ENCODE measurements around the gene FLAD1. TPM values are rescaled to one million over a fixed set of nuclear protein-coding genes. Genes with fewer than 3 reads are reported as not detected.

FLAD1 gene
- total RNA-seq, 1 donor from 2014 or later: 60.2 TPM

GRCh38 chr1:155008015-155008941 lies 25.1 kb downstream of the FLAD1 start:
- H3K36me3 Mint-ChIP-seq (ENCODE audit: low read depth): peaks cover 57% of the 10 kb centered on the region
- peaks cover 46% of the 10 kb centered on the region for H3K4me1 Mint-ChIP-seq (ENCODE audit: low read depth)
- peak; percentile 63 for DNase-seq (ENCODE audit: low spot score)
- H3K4me3 Mint-ChIP-seq (ENCODE audit: low read depth): peak overlapping the region; percentile 96
- intact Hi-C loops (cut with micrococcal nuclease): loop anchor here (1.0 to 10.0 kb wide), 3 partner anchors 9 to 53 kb away; partner anchors contain the start of genes CKS1B and PBXIP1
- peak overlapping the region; percentile 92 for H3K27ac Mint-ChIP-seq
- H3K9me3 Mint-ChIP-seq: no peaks in the 10 kb centered on the region
- no peaks in the 10 kb centered on the region for H3K27me3 Mint-ChIP-seq (ENCODE audit: low read depth)

- no peak for DNase-seq (ENCODE audit: low spot score)
- H3K4me3 Mint-ChIP-seq (ENCODE audit: low read depth): peak overlapping the region; percentile 96
- peaks cover 51% of the 10 kb centered on the region for H3K4me1 Mint-ChIP-seq (ENCODE audit: low read depth)
- H3K27ac Mint-ChIP-seq: peak overlapping the region; percentile 92
- H3K36me3 Mint-ChIP-seq (ENCODE audit: low read depth): peaks cover 59% of the 10 kb centered on the region
- no peaks in the 10 kb centered on the region for H3K9me3 Mint-ChIP-seq
- no peaks in the 10 kb centered on the region for H3K27me3 Mint-ChIP-seq (ENCODE audit: low read depth)
- intact Hi-C loops (cut with micrococcal nuclease): loop anchor here (1.0 to 10.0 kb wide), 3 partner anchors 8 to 54 kb away; partner anchors contain the start of genes CKS1B and PBXIP1
These were observed 26.1 kb downstream of the FLAD1 start for GRCh38 chr1:155009221-155009711.

- H3K27ac Mint-ChIP-seq: peak overlapping the region; percentile 92
- no peaks in the 10 kb centered on the region for H3K9me3 Mint-ChIP-seq
- intact Hi-C loops (cut with micrococcal nuclease): loop anchor here (1.0 to 10.0 kb wide), 3 partner anchors 8 to 55 kb away; partner anchors contain the start of genes CKS1B and PBXIP1
- H3K4me3 Mint-ChIP-seq (ENCODE audit: low read depth): peak overlapping the region; percentile 96
- peaks cover 61% of the 10 kb centered on the region for H3K36me3 Mint-ChIP-seq (ENCODE audit: low read depth)
- DNase-seq (ENCODE audit: low spot score): no peak
- H3K4me1 Mint-ChIP-seq (ENCODE audit: low read depth): peaks cover 47% of the 10 kb centered on the region
- H3K27me3 Mint-ChIP-seq (ENCODE audit: low read depth): no peaks in the 10 kb centered on the region
These were observed 26.6 kb downstream of the FLAD1 start for GRCh38 chr1:155009742-155010141.

GRCh38 chr1:155010211-155010918 lies 27.2 kb downstream of the FLAD1 start:
- H3K4me1 Mint-ChIP-seq (ENCODE audit: low read depth): peaks cover 44% of the 10 kb centered on the region
- no peaks in the 10 kb centered on the region for H3K27me3 Mint-ChIP-seq (ENCODE audit: low read depth)
- intact Hi-C loops (cut with micrococcal nuclease): no loop called here
- no peaks in the 10 kb centered on the region for H3K9me3 Mint-ChIP-seq
- H3K4me3 Mint-ChIP-seq (ENCODE audit: low read depth): peak overlapping the region; percentile 96
- peaks cover 65% of the 10 kb centered on the region for H3K36me3 Mint-ChIP-seq (ENCODE audit: low read depth)
- peak overlapping the region; percentile 92 for H3K27ac Mint-ChIP-seq
- DNase-seq (ENCODE audit: low spot score): no peak

- H3K4me3 Mint-ChIP-seq (ENCODE audit: low read depth): peak overlapping the region; percentile 96
- no peaks in the 10 kb centered on the region for H3K27me3 Mint-ChIP-seq (ENCODE audit: low read depth)
- peaks cover 71% of the 10 kb centered on the region for H3K36me3 Mint-ChIP-seq (ENCODE audit: low read depth)
- no peaks in the 10 kb centered on the region for H3K9me3 Mint-ChIP-seq
- DNase-seq (ENCODE audit: low spot score): no peak
- peaks cover 46% of the 10 kb centered on the region for H3K4me1 Mint-ChIP-seq (ENCODE audit: low read depth)
- intact Hi-C loops (cut with micrococcal nuclease): no loop called here
- H3K27ac Mint-ChIP-seq: peak overlapping the region; percentile 55
These were observed 27.9 kb downstream of the FLAD1 start for GRCh38 chr1:155011004-155011416.

- peak overlapping the region; percentile 96 for H3K4me3 Mint-ChIP-seq (ENCODE audit: low read depth)
- intact Hi-C loops (cut with micrococcal nuclease): no loop called here
These were observed 28.4 kb downstream of the FLAD1 start for GRCh38 chr1:155011437-155012025.

GRCh38 chr1:155012026-155012546 lies 28.9 kb downstream of the FLAD1 start:
- Mint-ChIP-seq H3K36me3 (ENCODE audit: low read depth) (peaks cover 77% of the 10 kb centered on the region), H3K4me1 (ENCODE audit: low read depth) (peaks cover 46% of the 10 kb centered on the region), H3K27ac (peak overlapping the region; percentile 86), H3K4me3 (ENCODE audit: low read depth) (peak overlapping the region; percentile 96), H3K27me3 (ENCODE audit: low read depth) (no peaks in the 10 kb centered on the region), H3K9me3 (no peaks in the 10 kb centered on the region)
- no peak for DNase-seq (ENCODE audit: low spot score)
- intact Hi-C loops (cut with micrococcal nuclease): no loop called here

More at GRCh38 chr1:155011437-155012025, 28.4 kb downstream of the FLAD1 start:
- Mint-ChIP-seq H3K27me3 (ENCODE audit: low read depth) (no peaks in the 10 kb centered on the region), H3K9me3 (no peaks in the 10 kb centered on the region), H3K4me1 (ENCODE audit: low read depth) (peaks cover 46% of the 10 kb centered on the region), H3K36me3 (ENCODE audit: low read depth) (peaks cover 72% of the 10 kb centered on the region), H3K27ac (peak overlapping the region; percentile 86)
- DNase-seq (ENCODE audit: low spot score): no peak

GRCh38 chr1:155012776-155013602 lies 29.8 kb downstream of the FLAD1 start:
- H3K9me3 Mint-ChIP-seq: no peaks in the 10 kb centered on the region
- H3K36me3 Mint-ChIP-seq (ENCODE audit: low read depth): peaks cover 82% of the 10 kb centered on the region
- intact Hi-C loops (cut with micrococcal nuclease): no loop called here

GRCh38 chr1:155013632-155014031 lies 30.5 kb downstream of the FLAD1 start:
- intact Hi-C loops (cut with micrococcal nuclease): no loop called here
- DNase-seq (ENCODE audit: low spot score): no peak
- no peaks in the 10 kb centered on the region for H3K27me3 Mint-ChIP-seq (ENCODE audit: low read depth)
- H3K9me3 Mint-ChIP-seq: no peaks in the 10 kb centered on the region
- H3K27ac Mint-ChIP-seq: peak overlapping the region; percentile 86
- peaks cover 86% of the 10 kb centered on the region for H3K36me3 Mint-ChIP-seq (ENCODE audit: low read depth)
- H3K4me1 Mint-ChIP-seq (ENCODE audit: low read depth): peaks cover 47% of the 10 kb centered on the region
- H3K4me3 Mint-ChIP-seq (ENCODE audit: low read depth): peak overlapping the region; percentile 96

More at GRCh38 chr1:155012776-155013602, 29.8 kb downstream of the FLAD1 start:
- H3K4me1 Mint-ChIP-seq (ENCODE audit: low read depth): peaks cover 50% of the 10 kb centered on the region
- no peak for DNase-seq (ENCODE audit: low spot score)
- H3K27ac Mint-ChIP-seq: peak overlapping the region; percentile 86
- H3K27me3 Mint-ChIP-seq (ENCODE audit: low read depth): no peaks in the 10 kb centered on the region
- H3K4me3 Mint-ChIP-seq (ENCODE audit: low read depth): peak overlapping the region; percentile 96

GRCh38 chr1:155014709-155015508 lies 31.8 kb downstream of the FLAD1 start:
- H3K9me3 Mint-ChIP-seq: no peaks in the 10 kb centered on the region
- H3K27me3 Mint-ChIP-seq (ENCODE audit: low read depth): no peaks in the 10 kb centered on the region
- intact Hi-C loops (cut with micrococcal nuclease): no loop called here
- DNase-seq (ENCODE audit: low spot score): no peak
- no peak overlapping the region for H3K27ac Mint-ChIP-seq
- H3K36me3 Mint-ChIP-seq (ENCODE audit: low read depth): peaks cover 86% of the 10 kb centered on the region
- H3K4me3 Mint-ChIP-seq (ENCODE audit: low read depth): no peak overlapping the region
- H3K4me1 Mint-ChIP-seq (ENCODE audit: low read depth): peaks cover 54% of the 10 kb centered on the region

Data from activated T-helper 2 cell treated with anti-CD3 and anti-CD28 coated beads, Interferon-gamma antibody, Interleukin-2, Interleukin-4, amounts not matched to agents 10 μg/mL and 5 μg/mL and 100 μg/mL, durations not matched to agents 14 hours and 24 hours and 36 hours (primary cell).